Vagina (tissue), 2 donors: ENCODE data around the gene NFAT5.

ENCODE experiments used
- POLR2A ChIP-seq, 2 donors: fragments of 450-650 bp; IDR thresholded peaks; one replicate each; pipeline ENCODE4 v1.6.1; 2017; ENCODE audit warnings: antibody characterized with exemption in 2 of 2, mild to moderate bottlenecking in 2 of 2, moderate library complexity in 2 of 2
- POLR2AphosphoS5 ChIP-seq, 2 donors: sonication (generic); formaldehyde crosslinking; IDR thresholded peaks; one replicate each; pipeline ENCODE4 v1.9.0; 2017; ENCODE audit warnings: antibody characterized with exemption in 2 of 2, mild to moderate bottlenecking in 2 of 2, low read depth in 1 of 2; ENCODE audit not compliant: insufficient read depth in 1 of 2
- TF ChIP-seq, protein P1 (sequence below), 3 experiments: fragments of 450-650 bp in 2 of 3; fragments of 200-600 bp in 1 of 3; sonication (generic) in 1 of 3; IDR thresholded peaks; one replicate each; pipeline ENCODE4 v1.5.1; 2017 to 2019; ENCODE audit warnings: antibody characterized with exemption in 3 of 3, mild to moderate bottlenecking in 2 of 3, moderate library complexity in 2 of 3

GRCh38 chr16:69606985-69607384 lies 41.2 kb downstream of the NFAT5 start:
- TF ChIP-seq POLR2AphosphoS5 (IDR thresholded peaks at IDR 0.05; ENCODE audit: insufficient read depth in 1 of 2, low read depth in 1 of 2) (no peak), POLR2A (IDR thresholded peaks at IDR 0.05) (no peak)
- TF ChIP-seq, protein P1, sequence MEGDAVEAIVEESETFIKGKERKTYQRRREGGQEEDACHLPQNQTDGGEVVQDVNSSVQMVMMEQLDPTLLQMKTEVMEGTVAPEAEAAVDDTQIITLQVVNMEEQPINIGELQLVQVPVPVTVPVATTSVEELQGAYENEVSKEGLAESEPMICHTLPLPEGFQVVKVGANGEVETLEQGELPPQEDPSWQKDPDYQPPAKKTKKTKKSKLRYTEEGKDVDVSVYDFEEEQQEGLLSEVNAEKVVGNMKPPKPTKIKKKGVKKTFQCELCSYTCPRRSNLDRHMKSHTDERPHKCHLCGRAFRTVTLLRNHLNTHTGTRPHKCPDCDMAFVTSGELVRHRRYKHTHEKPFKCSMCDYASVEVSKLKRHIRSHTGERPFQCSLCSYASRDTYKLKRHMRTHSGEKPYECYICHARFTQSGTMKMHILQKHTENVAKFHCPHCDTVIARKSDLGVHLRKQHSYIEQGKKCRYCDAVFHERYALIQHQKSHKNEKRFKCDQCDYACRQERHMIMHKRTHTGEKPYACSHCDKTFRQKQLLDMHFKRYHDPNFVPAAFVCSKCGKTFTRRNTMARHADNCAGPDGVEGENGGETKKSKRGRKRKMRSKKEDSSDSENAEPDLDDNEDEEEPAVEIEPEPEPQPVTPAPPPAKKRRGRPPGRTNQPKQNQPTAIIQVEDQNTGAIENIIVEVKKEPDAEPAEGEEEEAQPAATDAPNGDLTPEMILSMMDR (IDR thresholded peaks at IDR 0.05) = no peak
